Superior temporal gyrus (tissue), 1 donor: ENCODE data around the gene RELA.
"Not testable (repeated sequence)": the region's sequence is repeated elsewhere in the genome, so short reads cannot be mapped to it uniquely, and the experiment has no call there.

Source experiments
- DNase-seq: peaks from one replicate; pipeline ENCODE4 v3.0.0-alpha.2; 2016; ENCODE audit errors: extremely low spot score

RELA gene

GRCh38 chr11:65662799-65663638 lies at the start of gene RELA:
RELA (minus strand) TSS chr11:65662916; CDS start chr11:65662832, 84 bp downstream.
- DNase-seq, result peak; percentile 96

- peak; percentile 99 for DNase-seq
Measured at GRCh38 chr11:65711785-65712632, 49.3 kb upstream of the RELA start, which contains the start of gene KAT5. KAT5 (plus strand) TSS chr11:65712252; CDS start chr11:65712268, 16 bp downstream.

- DNase-seq, result no peak
Measured at GRCh38 chr11:65710421-65710820, 47.7 kb upstream of the RELA start.

- no peak for DNase-seq
Measured at GRCh38 chr11:65709661-65710060, 46.9 kb upstream of the RELA start.

GRCh38 chr11:65708451-65708850 lies 45.7 kb upstream of the RELA start:
- DNase-seq, result no peak

GRCh38 chr11:65707002-65707401 lies 44.3 kb upstream of the RELA start:
- not testable (repeated sequence) for DNase-seq

- DNase-seq, result peak; percentile 70
Measured at GRCh38 chr11:65706303-65706763, 43.6 kb upstream of the RELA start.

GRCh38 chr11:65703846-65704245 lies 41.1 kb upstream of the RELA start:
- no peak for DNase-seq

- DNase-seq, result no peak
Measured at GRCh38 chr11:65701686-65702085, 39.0 kb upstream of the RELA start.

GRCh38 chr11:65700399-65700798 lies 37.7 kb upstream of the RELA start:
- DNase-seq, result no peak

GRCh38 chr11:65699306-65699705 lies 36.6 kb upstream of the RELA start:
- DNase-seq, result no peak

GRCh38 chr11:65698205-65698604 lies 35.5 kb upstream of the RELA start:
- no peak for DNase-seq

- no peak for DNase-seq
Measured at GRCh38 chr11:65696802-65697552, 34.3 kb upstream of the RELA start.

- peak; percentile 87 for DNase-seq
Measured at GRCh38 chr11:65695459-65696241, 32.9 kb upstream of the RELA start.

GRCh38 chr11:65692367-65692766 lies 29.7 kb upstream of the RELA start:
- DNase-seq, result no peak

GRCh38 chr11:65691847-65692246 lies 29.1 kb upstream of the RELA start:
- not testable (repeated sequence) for DNase-seq

- no peak for DNase-seq
Measured at GRCh38 chr11:65685981-65686380, 23.3 kb upstream of the RELA start.

GRCh38 chr11:65683480-65683879 lies 20.8 kb upstream of the RELA start:
- DNase-seq, result not testable (repeated sequence)

- DNase-seq, result no peak
Measured at GRCh38 chr11:65680192-65680743, 17.6 kb upstream of the RELA start.

GRCh38 chr11:65672982-65673381 lies 10.3 kb upstream of the RELA start:
- DNase-seq, result no peak
